ENCODE data around the gene NTHL1.

Gene NTHL1

GRCh38 chr16:2003231-2003826, 44.3 kb downstream of the NTHL1 start:
- TF ChIP-seq POLR2A (IDR thresholded peaks at IDR 0.05; ENCODE audit: low read depth, low read length): no peak
- DNase-seq (ENCODE audit: insufficient read length, low spot score) (no peak), FAIRE-seq (no peak)

GRCh38 chr16:2002406-2003230, 45.0 kb downstream of the NTHL1 start:
- no peak for DNase-seq (ENCODE audit: insufficient read length, low spot score)
- FAIRE-seq: no peak
- TF ChIP-seq POLR2A (IDR thresholded peaks at IDR 0.05; ENCODE audit: low read depth, low read length): no peak

- FAIRE-seq: no peak
- no peak for TF ChIP-seq POLR2A (IDR thresholded peaks at IDR 0.05; ENCODE audit: low read depth, low read length)
Measured at GRCh38 chr16:2001456-2002355, 45.9 kb downstream of the NTHL1 start.

GRCh38 chr16:2001035-2001434, 46.6 kb downstream of the NTHL1 start:
- DNase-seq (ENCODE audit: insufficient read length, low spot score) (no peak), FAIRE-seq (no peak)
- no peak for TF ChIP-seq POLR2A (IDR thresholded peaks at IDR 0.05; ENCODE audit: low read depth, low read length)

More at GRCh38 chr16:2001456-2002355, 45.9 kb downstream of the NTHL1 start:
- no peak for DNase-seq (ENCODE audit: insufficient read length, low spot score)

- DNase-seq (ENCODE audit: insufficient read length, low spot score): no peak
- FAIRE-seq: no peak
- TF ChIP-seq POLR2A (IDR thresholded peaks at IDR 0.05; ENCODE audit: low read depth, low read length): no peak
Measured at GRCh38 chr16:1999866-2000514, 47.6 kb downstream of the NTHL1 start.

GRCh38 chr16:1998852-1999801, 48.5 kb downstream of the NTHL1 start:
- no peak for FAIRE-seq
- no peak for DNase-seq (ENCODE audit: insufficient read length, low spot score)
- TF ChIP-seq POLR2A (IDR thresholded peaks at IDR 0.05; ENCODE audit: low read depth, low read length): no peak

- DNase-seq (ENCODE audit: insufficient read length, low spot score) (no peak), FAIRE-seq (no peak)
- TF ChIP-seq POLR2A (IDR thresholded peaks at IDR 0.05; ENCODE audit: low read depth, low read length): no peak
Measured at GRCh38 chr16:1998360-1998835, 49.2 kb downstream of the NTHL1 start.

- FAIRE-seq (no peak), DNase-seq (ENCODE audit: insufficient read length, low spot score) (no peak)
- no peak for TF ChIP-seq POLR2A (IDR thresholded peaks at IDR 0.05; ENCODE audit: low read depth, low read length)
Measured at GRCh38 chr16:1997494-1998359, 49.9 kb downstream of the NTHL1 start.

GRCh38 chr16:1993731-1994131, 53.9 kb downstream of the NTHL1 start:
- DNase-seq (ENCODE audit: insufficient read length, low spot score) (no peak), FAIRE-seq (peak; percentile 23)
- no peak for TF ChIP-seq POLR2A (IDR thresholded peaks at IDR 0.05; ENCODE audit: low read depth, low read length)

GRCh38 chr16:1992704-1993317, 54.8 kb downstream of the NTHL1 start:
- TF ChIP-seq POLR2A (IDR thresholded peaks at IDR 0.05; ENCODE audit: low read depth, low read length): no peak
- FAIRE-seq (no peak), DNase-seq (ENCODE audit: insufficient read length, low spot score) (no peak)

GRCh38 chr16:1991948-1992703, 55.5 kb downstream of the NTHL1 start:
- FAIRE-seq (no peak), DNase-seq (ENCODE audit: insufficient read length, low spot score) (no peak)
- TF ChIP-seq POLR2A (IDR thresholded peaks at IDR 0.05; ENCODE audit: low read depth, low read length): no peak

Measured in H54 (cell line).